OCI-LY3 (cell line): ENCODE results near the gene CLDN1.

Experiments used
- H2AFZ ChIP-seq: fragments of 200-600, 300-600 bp; shearing (Covaris generic); 2 replicates; pipeline ENCODE4 v1.6.0; 2014; ENCODE audit warnings: antibody characterized with exemption, low read depth, low read length
- H3K27ac ChIP-seq: fragments of 200-600, 300-600 bp; sonication (generic); 2 replicates; pipeline ENCODE4 v1.5.1; 2014; ENCODE audit warnings: mild to moderate bottlenecking, low read length, moderate library complexity, mixed read lengths
- H3K27me3 ChIP-seq: fragments of 200-600, 300-600 bp; sonication (generic); 2 replicates; pipeline ENCODE4 v1.6.1; 2014; ENCODE audit warnings: low read depth, low read length, mixed read lengths
- H3K36me3 ChIP-seq: fragments of 200-600, 300-600 bp; sonication (generic); replicated peaks from 2 replicates; pipeline ENCODE3; 2014; ENCODE audit warnings: low read depth, low read length, mixed read lengths
- H3K4me1 ChIP-seq: fragments of 300-600, 200-600 bp; sonication (generic); 2 replicates; pipeline ENCODE4 v1.6.1; 2014; ENCODE audit warnings: low read length, mixed read lengths
- H3K4me2 ChIP-seq: fragments of 200-600, 300-600 bp; sonication (generic); 2 replicates; pipeline ENCODE4 v1.6.1; 2014; ENCODE audit warnings: low read length, mixed read lengths
- H3K4me3 ChIP-seq: fragments of 300-600, 200-600 bp; sonication (generic); 2 replicates; pipeline ENCODE4 v1.5.1; 2014; ENCODE audit warnings: antibody characterized with exemption, mild to moderate bottlenecking, low read length, moderate library complexity
- H3K79me2 ChIP-seq: fragments of 300-600, 200-600 bp; shearing (Covaris generic); 2 replicates; pipeline ENCODE4 v1.6.1; 2014; ENCODE audit warnings: mild to moderate bottlenecking, low read length, mixed read lengths
- H3K9ac ChIP-seq: fragments of 300-600, 200-600 bp; shearing (Covaris generic); 2 replicates; pipeline ENCODE4 v1.6.0; 2014; ENCODE audit warnings: mild to moderate bottlenecking, low read length, moderate library complexity
- H3K9me3 ChIP-seq: fragments of 200-600, 300-600 bp; shearing (Covaris generic); 2 replicates; pipeline ENCODE4 v1.6.1; 2014; ENCODE audit warnings: low read length, mixed read lengths; ENCODE audit not compliant: insufficient read depth
- H4K20me1 ChIP-seq: fragments of 200-600, 300-600 bp; sonication (generic); 2 replicates; pipeline ENCODE4 v1.6.1; 2016; ENCODE audit warnings: low read length, mixed read lengths; ENCODE audit not compliant: insufficient read depth
- CTCF ChIP-seq: fragments of 200-600, 300-600 bp; sonication (generic); IDR thresholded peaks from 2 replicates; pipeline ENCODE4 v1.5.1; 2014; ENCODE audit warnings: antibody characterized with exemption, low read length, low read depth
- EZH2phosphoT487 ChIP-seq: fragments of 200-600 bp; shearing (Covaris generic); IDR thresholded peaks from 2 replicates; pipeline ENCODE4 v1.6.1; 2018; ENCODE audit warnings: antibody characterized with exemption, mixed run types, low read depth

CLDN1 gene

GRCh38 chr3:190321789-190322603, at the start of gene CLDN1:
CLDN1 (minus strand) TSS chr3:190322446; CDS start chr3:190322206, 240 bp downstream.
- Histone ChIP-seq H3K9me3 (no peaks in the 10 kb centered on the region), H3K27ac (no peak within 1 kb of the TSS), H3K4me1 (peaks cover 8% of the 10 kb centered on the region), H3K4me3 (no peak within 1 kb of the TSS), H2AFZ (no peak within 1 kb of the TSS), H4K20me1 (no peaks in the 10 kb centered on the region), H3K27me3 (no peaks in the 10 kb centered on the region), H3K4me2 (no peak within 1 kb of the TSS), H3K9ac (no peak within 1 kb of the TSS), H3K36me3 (no peaks in the 10 kb centered on the region), H3K79me2 (no peaks in the 10 kb centered on the region)
- TF ChIP-seq CTCF = no peak
- no peak for TF ChIP-seq EZH2phosphoT487

GRCh38 chr3:190371152-190371551, 48.9 kb upstream of the CLDN1 start:
- TF ChIP-seq CTCF (no peak), EZH2phosphoT487 (no peak)
- no peak overlapping the region for H3K9ac ChIP-seq
- H3K36me3 ChIP-seq = no peaks in the 10 kb centered on the region
- H3K4me2 ChIP-seq = no peak overlapping the region
- H2AFZ ChIP-seq = no peak overlapping the region
- no peaks in the 10 kb centered on the region for H3K79me2 ChIP-seq
- H3K9me3 ChIP-seq = no peaks in the 10 kb centered on the region
- no peaks in the 10 kb centered on the region for H4K20me1 ChIP-seq
- H3K27ac ChIP-seq = no peak overlapping the region
- H3K4me1 ChIP-seq = no peaks in the 10 kb centered on the region
- H3K4me3 ChIP-seq = no peak overlapping the region
- H3K27me3 ChIP-seq = no peaks in the 10 kb centered on the region

- Histone ChIP-seq H2AFZ (no peak overlapping the region), H3K4me1 (no peaks in the 10 kb centered on the region), H3K4me2 (no peak overlapping the region), H4K20me1 (no peaks in the 10 kb centered on the region), H3K27ac (no peak overlapping the region), H3K36me3 (no peaks in the 10 kb centered on the region), H3K79me2 (no peaks in the 10 kb centered on the region), H3K9me3 (no peaks in the 10 kb centered on the region), H3K27me3 (no peaks in the 10 kb centered on the region), H3K9ac (no peak overlapping the region), H3K4me3 (no peak overlapping the region)
- TF ChIP-seq EZH2phosphoT487 (no peak), CTCF (no peak)
Observed at GRCh38 chr3:190370369-190370768, 48.1 kb upstream of the CLDN1 start.

GRCh38 chr3:190369668-190370295, 47.5 kb upstream of the CLDN1 start:
- Histone ChIP-seq H4K20me1 (no peaks in the 10 kb centered on the region), H3K9ac (no peak overlapping the region), H3K9me3 (no peaks in the 10 kb centered on the region), H3K27ac (no peak overlapping the region), H3K36me3 (no peaks in the 10 kb centered on the region), H3K79me2 (no peaks in the 10 kb centered on the region), H3K4me1 (no peaks in the 10 kb centered on the region), H2AFZ (no peak overlapping the region), H3K4me3 (no peak overlapping the region), H3K27me3 (no peaks in the 10 kb centered on the region), H3K4me2 (no peak overlapping the region)
- no peak for TF ChIP-seq EZH2phosphoT487
- TF ChIP-seq CTCF = no peak
